K562 (cell line): Measurements from ENCODE around the gene CRYBA4. TPM values are rescaled to one million over a fixed set of nuclear protein-coding genes. Genes with fewer than 3 reads are reported as not detected.
A peak's percentile ranks its signal among the peaks of the same experiment; 100 is the strongest.

Experiments used
- ATAC-seq: fragments of 200-7000 bp; cut with Tn5 transposase; 3 replicates; pipeline ENCODE4 v1.9.1; 2020; ENCODE audit warnings: moderate library complexity
- BruUV-seq: library from RNA; stranded (reverse); fragments of 400-500 nt; replicated peaks from 2 replicates; lab custom pipeline; 2021; lab: Mats Ljungman, UMichigan
- CTCF ChIA-PET: fragments of 300-600 bp; formaldehyde crosslinking; extraction: SDS; loops from one replicate; lab custom pipeline; 2021; ENCODE audit warnings: low intra/inter-chr PET ratio; lab: Yijun Ruan, JAX
- POLR2A ChIA-PET: fragments of 300-600, 350-650 bp; sonication (Branson Sonifier 250); formaldehyde crosslinking; extraction: SDS; loops from one replicate; lab custom pipeline; 2021; ENCODE audit warnings: antibody characterized with exemption, inconsistent platforms; lab: Yijun Ruan, JAX
- DNase-seq, 4 experiments: peaks; one replicate each; pipeline versions ENCODE4 v3.0.0 to v3.0.0-alpha.2; 2011 to 2018; ENCODE audit warnings: low spot score in 3 of 4, mixed read lengths in 3 of 4; ENCODE audit errors: extremely low read depth in 1 of 4
- FAIRE-seq: peaks from 2 replicates; lab custom pipeline; 2011; peaks lifted over from hg19 to GRCh38; lab: Jason Lieb, UNC
- H2AFZ ChIP-seq: 2 replicates; pipeline ENCODE4 v1.6.0; 2011; ENCODE audit warnings: low read depth, low read length, control low read depth, inconsistent platforms
- H3K27ac ChIP-seq: fragments of 200-600 bp; 3 replicates; pipeline ENCODE4 v1.8.0; 2011; ENCODE audit warnings: low read depth, mild to moderate bottlenecking, control low read depth, inconsistent platforms, low read length, moderate library complexity, mixed read lengths; ENCODE audit errors: extremely low read depth
- H3K27me3 ChIP-seq, 2 experiments: fragments of 300-600 bp in 1 of 2; 2 replicates in 1 of 2; 3 replicates in 1 of 2; pipeline versions ENCODE4 v1.6.0 to v1.8.0; 2011; ENCODE audit warnings: inconsistent platforms in 2 of 2, low read length in 2 of 2, mild to moderate bottlenecking in 1 of 2, mixed read lengths in 1 of 2, moderate library complexity in 1 of 2; ENCODE audit not compliant: control insufficient read depth in 2 of 2, insufficient read depth in 2 of 2
- H3K36me3 ChIP-seq: fragments of 300-600 bp; 3 replicates; pipeline ENCODE4 v1.8.0; 2011; ENCODE audit warnings: mild to moderate bottlenecking, low read length, inconsistent platforms; ENCODE audit not compliant: control insufficient read depth, insufficient read depth
- H3K4me1 ChIP-seq, 2 experiments: fragments of 200-600 bp in 1 of 2; replicated peaks in 1 of 2; 2 replicates in 1 of 2; 3 replicates in 1 of 2; pipeline versions ENCODE4 v1.5.1 to v1.8.0; 2011; ENCODE audit warnings: inconsistent platforms in 2 of 2, low read length in 2 of 2, mild to moderate bottlenecking in 1 of 2, mixed read lengths in 1 of 2, moderate library complexity in 1 of 2; ENCODE audit not compliant: control insufficient read depth in 2 of 2, insufficient read depth in 2 of 2
- H3K4me2 ChIP-seq: 2 replicates; pipeline ENCODE4 v1.6.1; 2011; ENCODE audit warnings: low read length, control low read depth, inconsistent platforms, mixed read lengths; ENCODE audit not compliant: insufficient read depth
- H3K4me3 ChIP-seq: fragments of 200-600 bp; sonication (generic), shearing (Covaris generic); 2 replicates; pipeline ENCODE4 v1.5.1; 2016; ENCODE audit warnings: control low read depth, inconsistent platforms
- H3K79me2 ChIP-seq: fragments of 200-600 bp; 3 replicates; pipeline ENCODE4 v1.8.0; 2011; ENCODE audit warnings: low read length, inconsistent platforms; ENCODE audit not compliant: control insufficient read depth, insufficient read depth
- H3K9ac ChIP-seq, 2 experiments: 2 replicates each; pipeline versions ENCODE4 v1.6.0 to v1.6.1; 2011; ENCODE audit warnings: low read depth in 2 of 2, low read length in 2 of 2, control low read depth in 1 of 2, inconsistent platforms in 1 of 2, mild to moderate bottlenecking in 1 of 2, mixed read lengths in 1 of 2; ENCODE audit not compliant: insufficient read depth in 1 of 2
- H3K9me1 ChIP-seq: one replicate; pipeline ENCODE4 v1.6.0; 2011; ENCODE audit warnings: inconsistent platforms, mild to moderate bottlenecking, low read length, moderate library complexity; ENCODE audit not compliant: control insufficient read depth, insufficient read depth
- H3K9me3 ChIP-seq: replicated peaks from 2 replicates; pipeline ENCODE4 v1.5.1; 2011; ENCODE audit warnings: low read depth, low read length, inconsistent platforms; ENCODE audit not compliant: control insufficient read depth, insufficient read depth
- H4K20me1 ChIP-seq: replicated peaks from 2 replicates; pipeline ENCODE4 v1.6.1; 2011; ENCODE audit warnings: low read length, inconsistent platforms, mixed read lengths; ENCODE audit not compliant: control insufficient read depth, insufficient read depth
- KDM1A ChIP-seq, 2 experiments: fragments of 450-650 bp; IDR thresholded peaks; 2 replicates each; pipeline ENCODE4 v1.6.1; 2016; ENCODE audit warnings: mild to moderate bottlenecking in 2 of 2
- KLF16 ChIP-seq: IDR thresholded peaks from 2 replicates; pipeline ENCODE4 v1.6.1; 2016; ENCODE audit warnings: antibody characterized with exemption
- MAZ ChIP-seq, 2 experiments: fragments of 450-650 bp in 1 of 2; sonication (generic) in 1 of 2; formaldehyde crosslinking; IDR thresholded peaks in 1 of 2; conservative IDR thresholded peaks in 1 of 2; 2 replicates each; pipeline versions ENCODE4 v1.4.0 to v1.5.0; 2020; ENCODE audit warnings: mild to moderate bottlenecking in 1 of 2, missing genetic modification reagents in 1 of 2
- MCM2 ChIP-seq: fragments of 450-650 bp; IDR thresholded peaks from 2 replicates; pipeline ENCODE4 v1.6.1; 2017; ENCODE audit warnings: low read depth, mild to moderate bottlenecking
- MLLT1 ChIP-seq, 2 experiments: fragments of 450-650 bp; IDR thresholded peaks; 2 replicates each; pipeline ENCODE4 v1.6.1; 2016
- PTBP1 ChIP-seq: fragments of 200-400 bp; formaldehyde crosslinking; IDR thresholded peaks from 2 replicates; pipeline ENCODE4 v1.6.1; 2017; ENCODE audit warnings: low read depth, low read length
- SRSF9 ChIP-seq: fragments of 200-400 bp; formaldehyde crosslinking; IDR thresholded peaks from 2 replicates; pipeline ENCODE4 v1.6.1; 2017; ENCODE audit warnings: low read depth, low read length, borderline replicate concordance
- ZFP36 ChIP-seq: fragments of 150-350 bp; IDR thresholded peaks from 2 replicates; pipeline ENCODE4 v1.6.1; 2018; ENCODE audit warnings: low read length, low read depth; ENCODE audit not compliant: partially characterized antibody
- ZNF311 ChIP-seq: fragments of 250-450 bp; sonication (Bioruptor Pico); IDR thresholded peaks from 2 replicates; pipeline ENCODE4 v1.4.0; 2020; ENCODE audit warnings: mild to moderate bottlenecking, moderate library complexity
- WGBS: fragments of 100-300 bp; shearing (Covaris generic); methylation state at CpG from one replicate; pipeline ENCODE4 v1.1.6; 2016; ENCODE audit warnings: low coverage, mixed read lengths; ENCODE audit not compliant: insufficient coverage; ENCODE audit errors: missing lambda C conversion rate; 5-methylcytosine and 5-hydroxymethylcytosine counted together
- in situ Hi-C: fragments of 300-500 bp; cut with MboI; formaldehyde crosslinking; loops from 4 replicates; pipeline ENCODE4 v1.15.0; 2018; ENCODE audit warnings: inconsistent platforms, mixed read lengths
- intact Hi-C: fragments of 100-400 bp; cut with micrococcal nuclease; formaldehyde crosslinking; loops from 2 replicates; pipeline ENCODE4 v1.14.2; 2022
- polyA plus RNA-seq, 8 experiments: library from polyadenylated mRNA; depleted of rRNA in 4 of 8; stranded (reverse) in 5 of 8; unstranded in 3 of 8; fragments of >200 nt; fragmentation: Nextera tagmentation in 2 of 8; fragmentation: Illumina TruSeq in 1 of 8; extraction: Ambion mirVana in 2 of 8; extraction: Trizol in 1 of 8; gene quantifications; 2 replicates each; pipeline versions ENCODE4 v1.2.1 to v1.2.3, GENCODE V29; 2011 to 2014; ENCODE audit warnings: inconsistent platforms in 1 of 8, missing spikeins in 1 of 8
- total RNA-seq, 7 experiments: library from RNA; depleted of rRNA in 6 of 7; stranded (reverse); fragments of >200 nt in 6 of 7; fragmentation: Illumina TruSeq in 2 of 7; extraction: Trizol in 2 of 7; gene quantifications; 2 replicates each; pipeline versions ENCODE4 v1.2.1 to v1.2.3, GENCODE V29; 2011 to 2021; ENCODE audit warnings: low replicate concordance in 1 of 7

CRYBA4 gene
- total and polyA plus RNA-seq, 9 of the 15 experiments (the other 6 are each of a cell fraction or from before 2014, with no cell fraction given) = 0.59 to 3.3 (median 1.6) TPM

DNA sequence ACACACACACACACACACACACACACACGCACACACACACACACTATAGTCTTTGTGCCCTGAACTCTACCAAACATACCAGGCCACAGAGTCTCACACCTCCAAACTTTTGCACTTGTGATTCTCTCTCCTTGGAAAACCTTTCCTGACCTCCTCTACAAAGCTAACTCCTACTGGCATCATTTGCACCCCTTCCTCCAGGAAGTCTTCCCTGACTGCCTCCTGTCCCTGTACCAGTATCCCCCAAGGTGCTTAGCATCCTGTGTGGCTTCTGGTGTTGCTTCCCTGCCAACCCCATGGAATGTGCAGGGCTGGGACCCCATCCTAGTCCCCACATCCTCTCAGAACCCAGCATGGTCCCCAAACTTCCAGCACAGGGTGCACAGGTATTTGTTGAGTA lies 40.7 kb upstream of the CRYBA4 start:
- in situ Hi-C loops (no loop called here), intact Hi-C loops (loop anchor here (10.0 kb wide), 1 partner anchor 96 kb away; the partner anchor contains the start of genes HPS4 and SRRD)
- H3K36me3 ChIP-seq = peaks cover 79% of the 10 kb centered on the region
- H3K9me3 ChIP-seq = no peaks in the 10 kb centered on the region
- H3K9ac ChIP-seq = no peak overlapping the region; a peak in 1 of 4 replicates
- FAIRE-seq = no peak
- H3K4me3 ChIP-seq = no peak overlapping the region
- no TSS peak for BruUV-seq
- peaks cover 26% of the 10 kb centered on the region for H4K20me1 ChIP-seq
- H3K27ac ChIP-seq = no peak overlapping the region
- peaks cover 2 to 14% of the 10 kb centered on the region in 2 experiments; a peak in 3 of 5 replicates for H3K4me1 ChIP-seq
- ATAC-seq = no peak
- POLR2A ChIA-PET = no interaction called here
- no peaks in the 10 kb centered on the region for H3K27me3 ChIP-seq
- WGBS = 67% methylated on average over 1 of the region's 1 CpG
- DNase-seq = no peak
- H3K9me1 ChIP-seq = peaks cover 2% of the 10 kb centered on the region
- TF ChIP-seq KLF16 = no peak
- TF ChIP-seq PTBP1 = no peak
- no peak for TF ChIP-seq ZNF311 (CRISPR knock-in tag)
- TF ChIP-seq MAZ (CRISPR knock-in tag; conservative IDR thresholded peaks at IDR 0.05 in 1 of 2, IDR thresholded peaks at IDR 0.05 in 1 of 2) = no peak
- 0 out of 4 replicates have a peak, but pooled peaks have one; percentile 8 to 10 for TF ChIP-seq KDM1A (IDR thresholded peaks at IDR 0.05)
- TF ChIP-seq SRSF9 = no peak
- no peak for TF ChIP-seq MCM2
- TF ChIP-seq MLLT1 (IDR thresholded peaks at IDR 0.05) = no peak
- TF ChIP-seq ZFP36 = peak; percentile 94
- peaks cover 96% of the 10 kb centered on the region for H3K79me2 ChIP-seq
- no peak overlapping the region for H3K4me2 ChIP-seq
- no peak overlapping the region for H2AFZ ChIP-seq
- CTCF ChIA-PET = no interaction called here
